ENCODE measurements around the gene C11orf97. TPM values are rescaled to one million over a fixed set of nuclear protein-coding genes. Genes with fewer than 3 reads are reported as not detected.
"Not testable (repeated sequence)": the region's sequence is repeated elsewhere in the genome, so short reads cannot be mapped to it uniquely, and the experiment has no call there.

The C11orf97 gene, protein sequence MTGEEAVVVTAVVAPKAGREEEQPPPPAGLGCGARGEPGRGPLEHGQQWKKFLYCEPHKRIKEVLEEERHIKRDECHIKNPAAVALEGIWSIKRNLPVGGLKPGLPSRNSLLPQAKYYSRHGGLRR
- total RNA-seq = not detected

DNA sequence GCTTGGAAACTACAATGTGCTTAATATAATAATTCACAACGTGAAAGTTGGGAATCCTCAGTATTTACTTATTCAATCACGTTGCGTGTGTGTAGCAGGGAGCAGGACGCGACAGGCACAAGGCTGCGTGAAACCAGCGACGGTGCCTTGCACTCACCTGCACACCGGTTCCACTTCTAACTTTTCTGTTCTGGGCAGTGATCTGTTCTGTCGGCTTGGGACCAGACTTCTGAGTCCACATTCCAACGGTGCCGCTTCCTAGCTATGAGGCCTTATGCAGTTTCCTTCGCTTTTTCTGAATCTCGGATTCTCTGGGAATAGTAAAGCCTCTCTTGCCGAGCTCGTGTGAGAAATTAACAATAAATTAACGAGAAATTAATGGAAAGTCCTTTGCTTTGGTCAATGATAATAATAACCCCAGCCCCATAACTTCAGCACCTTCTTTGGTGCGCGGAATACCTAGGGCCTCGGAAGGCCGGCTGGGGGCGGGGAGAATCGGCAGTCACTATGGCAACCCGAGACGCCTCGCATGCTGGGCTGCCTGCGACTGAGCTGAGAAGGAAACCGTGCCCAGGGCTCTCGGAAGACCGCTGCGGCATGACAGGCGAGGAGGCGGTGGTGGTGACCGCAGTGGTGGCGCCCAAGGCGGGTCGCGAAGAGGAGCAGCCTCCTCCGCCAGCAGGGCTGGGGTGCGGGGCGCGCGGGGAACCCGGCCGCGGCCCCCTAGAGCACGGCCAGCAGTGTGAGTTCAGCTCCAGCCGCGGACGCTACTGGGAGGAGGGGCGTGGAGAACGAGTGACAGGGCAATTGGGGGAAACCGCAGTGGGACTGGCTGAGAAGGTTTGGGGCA is at the start of gene C11orf97:
TSS of gene C11orf97 (plus strand) at position 530 of the 850 bp plus-strand sequence. CDS start at position 598, 68 bp downstream.
- no peak within 1 kb of the TSS for H3K27ac Mint-ChIP-seq
- peak within 1 kb of the TSS; percentile 72 for H3K4me3 Mint-ChIP-seq
- no peaks in the 10 kb centered on the region for H3K36me3 Mint-ChIP-seq
- H3K9me3 Mint-ChIP-seq = no peaks in the 10 kb centered on the region
- DNase-seq = peak; percentile 63
- peaks cover 11% of the 10 kb centered on the region for H3K4me1 Mint-ChIP-seq
- peaks cover 23% of the 10 kb centered on the region for H3K27me3 Mint-ChIP-seq

DNA sequence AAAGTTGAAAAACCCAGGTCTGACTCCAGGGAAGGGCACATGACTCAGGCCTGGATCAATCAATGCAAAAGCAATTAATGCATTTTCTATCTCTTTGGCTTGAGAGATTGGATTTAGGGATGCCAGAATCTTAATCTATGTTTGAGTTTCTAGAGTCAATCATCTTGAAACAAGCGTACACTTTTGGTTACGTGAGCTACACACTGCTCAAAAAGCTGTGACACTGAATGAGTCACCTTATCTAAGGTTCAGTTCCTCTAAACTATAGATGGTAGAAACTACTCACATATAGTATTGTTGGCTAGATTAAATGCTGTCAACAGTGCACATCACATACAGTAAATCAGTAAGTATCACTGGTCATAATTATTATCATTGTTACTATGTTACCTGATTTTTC is 42.8 kb upstream of the C11orf97 start:
- peaks cover 55% of the 10 kb centered on the region for H3K36me3 Mint-ChIP-seq
- H3K4me3 Mint-ChIP-seq = no peak overlapping the region
- H3K4me1 Mint-ChIP-seq = peaks cover 10% of the 10 kb centered on the region
- no peak for DNase-seq
- no peak overlapping the region for H3K27ac Mint-ChIP-seq
- no peaks in the 10 kb centered on the region for H3K27me3 Mint-ChIP-seq
- no peaks in the 10 kb centered on the region for H3K9me3 Mint-ChIP-seq

DNA sequence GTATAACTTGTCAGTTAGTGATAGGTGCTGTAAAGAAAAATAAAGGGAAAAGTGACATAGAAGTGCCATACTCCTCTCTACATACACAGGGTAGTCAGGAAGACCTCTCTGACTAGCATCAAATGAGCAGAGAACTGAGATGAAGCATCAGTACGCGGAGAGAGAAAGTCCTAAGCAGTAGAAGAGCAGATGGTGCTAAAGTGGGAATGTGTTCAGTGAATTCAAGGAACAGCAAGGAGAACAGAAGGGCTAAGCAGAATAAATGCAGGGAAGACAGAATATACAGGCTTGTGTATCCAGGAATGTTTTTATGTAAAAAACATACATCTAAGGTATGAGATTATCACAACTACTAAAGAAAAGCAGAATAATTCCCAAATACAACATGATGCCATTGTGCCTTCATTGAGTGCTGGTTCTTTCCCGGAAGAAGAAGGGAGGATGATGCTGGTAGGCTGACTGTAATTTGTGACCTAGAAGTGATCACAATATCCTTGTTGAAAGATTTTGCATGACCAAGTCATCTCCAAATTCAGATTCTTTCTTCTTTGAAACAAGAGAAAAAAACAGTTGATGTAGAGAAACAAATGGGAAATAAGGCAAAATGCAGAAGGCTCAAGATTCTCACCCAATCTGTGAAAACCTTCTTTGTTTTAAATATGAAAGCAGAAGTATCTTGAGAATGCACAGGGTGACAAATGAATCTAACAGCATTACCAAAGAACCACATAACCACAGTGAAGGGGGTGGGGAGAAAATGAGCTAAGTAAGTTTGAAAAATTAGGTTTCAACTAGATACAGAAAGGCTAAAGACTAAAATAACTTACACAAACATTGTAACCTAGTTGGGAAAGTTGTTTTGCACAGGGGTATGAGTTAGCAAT is 39.1 kb upstream of the C11orf97 start:
- Mint-ChIP-seq H3K4me3 (no peak overlapping the region), H3K27me3 (no peaks in the 10 kb centered on the region), H3K9me3 (no peaks in the 10 kb centered on the region), H3K36me3 (peaks cover 43% of the 10 kb centered on the region), H3K4me1 (peaks cover 16% of the 10 kb centered on the region), H3K27ac (peak overlapping the region; percentile 3)
- no peak for DNase-seq

DNA sequence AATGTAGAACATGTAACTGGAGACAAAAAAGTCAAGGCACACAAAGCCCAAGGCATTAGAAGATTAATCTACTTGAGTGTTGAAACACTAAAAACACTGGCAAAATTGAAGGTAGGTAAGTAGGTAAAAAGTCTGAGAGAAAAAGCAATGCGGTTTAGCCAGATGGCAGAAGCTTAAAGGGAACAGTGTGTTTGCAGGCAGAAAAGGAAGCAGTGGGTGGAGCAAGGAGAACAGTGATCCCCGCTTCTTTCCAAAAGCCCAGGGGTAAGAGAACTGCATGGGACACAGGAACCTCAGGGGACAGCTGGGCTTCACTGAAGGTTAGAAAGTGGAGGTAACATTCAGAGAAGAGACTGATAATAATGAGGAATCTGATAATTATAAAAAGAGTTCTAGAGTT is 34.6 kb upstream of the C11orf97 start:
- H3K27me3 Mint-ChIP-seq = no peaks in the 10 kb centered on the region
- H3K9me3 Mint-ChIP-seq = no peaks in the 10 kb centered on the region
- DNase-seq = no peak
- peaks cover 30% of the 10 kb centered on the region for H3K36me3 Mint-ChIP-seq
- H3K4me3 Mint-ChIP-seq = no peak overlapping the region
- H3K4me1 Mint-ChIP-seq = peaks cover 16% of the 10 kb centered on the region
- H3K27ac Mint-ChIP-seq = no peak overlapping the region

DNA sequence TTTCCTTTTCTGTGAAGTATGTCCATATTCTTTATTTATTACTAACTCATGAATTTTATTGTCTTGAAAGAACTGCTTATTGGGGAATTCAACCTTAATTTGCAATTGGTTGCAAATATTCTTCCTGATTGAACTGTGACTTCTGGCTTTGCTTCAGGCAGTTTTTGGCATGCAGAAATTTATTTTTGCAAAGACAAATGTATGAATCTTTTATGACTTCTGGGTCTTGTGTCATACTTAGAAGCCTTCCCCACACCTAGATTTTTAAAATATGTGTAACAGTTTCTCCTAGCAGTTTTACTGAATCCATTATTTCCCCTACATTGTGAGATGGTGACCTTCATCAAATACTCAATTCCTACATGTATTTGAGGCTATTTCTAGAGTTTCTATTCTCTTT is 30.9 kb upstream of the C11orf97 start:
- Mint-ChIP-seq H3K36me3 (peaks cover 31% of the 10 kb centered on the region), H3K27me3 (no peaks in the 10 kb centered on the region), H3K4me3 (no peak overlapping the region), H3K27ac (no peak overlapping the region), H3K9me3 (no peaks in the 10 kb centered on the region), H3K4me1 (peaks cover 6% of the 10 kb centered on the region)
- DNase-seq = no peak

DNA sequence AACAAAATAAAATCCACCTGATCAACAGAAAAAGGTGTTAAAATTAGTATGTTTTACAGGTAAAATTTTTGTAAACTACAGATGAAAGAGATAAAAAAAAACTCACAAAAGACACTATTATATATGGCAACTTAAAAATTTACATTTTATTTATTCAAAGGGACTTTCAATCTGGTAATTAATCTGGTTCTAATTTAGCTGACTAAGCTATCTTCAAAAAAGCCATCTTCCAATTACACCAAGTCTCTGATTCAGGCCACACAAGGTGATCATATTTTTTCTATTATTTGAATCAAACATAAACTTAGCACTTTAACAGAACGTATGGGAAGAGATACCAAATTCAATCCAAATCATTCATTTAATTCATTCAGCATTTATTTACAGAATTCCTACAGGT is 26.2 kb upstream of the C11orf97 start:
- Mint-ChIP-seq H3K9me3 (no peaks in the 10 kb centered on the region), H3K27ac (no peak overlapping the region), H3K4me3 (no peak overlapping the region), H3K27me3 (no peaks in the 10 kb centered on the region), H3K36me3 (peaks cover 40% of the 10 kb centered on the region), H3K4me1 (peaks cover 2% of the 10 kb centered on the region)
- no peak for DNase-seq

DNA sequence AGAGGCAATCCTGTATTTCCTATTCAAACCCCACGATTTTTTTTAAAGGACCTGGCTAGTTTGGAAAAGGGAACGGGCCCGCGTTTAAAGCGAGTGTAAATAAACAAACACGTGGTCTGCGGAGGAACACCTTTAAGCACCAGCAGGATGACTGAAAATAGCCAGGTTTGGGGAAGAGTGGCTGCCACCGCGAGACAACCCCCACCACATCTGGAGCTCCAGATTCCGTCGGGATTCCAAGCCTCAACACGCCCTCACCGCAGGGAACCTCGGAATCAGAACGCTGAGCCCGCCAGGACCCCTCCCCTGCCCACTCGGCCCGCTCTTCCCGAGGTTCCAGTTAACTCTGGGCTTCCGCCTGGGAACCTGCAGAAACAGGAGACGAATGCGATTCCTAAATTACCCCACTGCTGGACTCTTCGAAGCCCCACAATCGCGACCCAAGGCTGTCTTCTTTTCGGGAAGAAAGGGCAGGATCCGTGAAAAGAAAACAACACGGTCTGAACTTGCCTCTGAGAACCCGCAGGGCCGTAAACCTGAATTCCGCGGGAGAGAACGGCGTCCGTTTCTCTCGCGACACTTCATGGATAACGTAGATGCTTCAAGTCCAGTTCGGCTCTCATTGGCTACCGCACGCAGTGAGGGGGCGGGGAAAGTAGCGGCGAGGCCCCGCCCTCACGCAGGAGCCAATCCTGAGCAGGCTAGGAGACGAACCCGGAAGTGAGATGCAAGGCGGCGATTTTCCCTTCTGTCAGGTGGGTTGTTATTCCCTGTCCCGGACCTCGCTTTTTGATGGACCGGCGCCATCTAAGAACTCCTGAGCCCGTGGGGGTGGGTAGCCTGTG is 18.8 kb upstream of the C11orf97 start, which contains the start of the genes ANKRD49 and MRE11:
TSS of gene ANKRD49 (plus strand) at position 704 of the 845 bp plus-strand sequence. CDS start 2,710 bp downstream, outside the sequence.
TSS of gene MRE11 (minus strand) at position 564 of the 845 bp plus-strand sequence. CDS start 1,043 bp downstream, outside the sequence.
- Mint-ChIP-seq H3K4me1 (peaks cover 17% of the 10 kb centered on the region), H3K4me3 (peak within 1 kb of the TSS; percentile 91), H3K27ac (peak within 1 kb of the TSS; percentile 93), H3K27me3 (no peaks in the 10 kb centered on the region), H3K9me3 (no peaks in the 10 kb centered on the region), H3K36me3 (peaks cover 12% of the 10 kb centered on the region)
- DNase-seq = peak; percentile 97

DNA sequence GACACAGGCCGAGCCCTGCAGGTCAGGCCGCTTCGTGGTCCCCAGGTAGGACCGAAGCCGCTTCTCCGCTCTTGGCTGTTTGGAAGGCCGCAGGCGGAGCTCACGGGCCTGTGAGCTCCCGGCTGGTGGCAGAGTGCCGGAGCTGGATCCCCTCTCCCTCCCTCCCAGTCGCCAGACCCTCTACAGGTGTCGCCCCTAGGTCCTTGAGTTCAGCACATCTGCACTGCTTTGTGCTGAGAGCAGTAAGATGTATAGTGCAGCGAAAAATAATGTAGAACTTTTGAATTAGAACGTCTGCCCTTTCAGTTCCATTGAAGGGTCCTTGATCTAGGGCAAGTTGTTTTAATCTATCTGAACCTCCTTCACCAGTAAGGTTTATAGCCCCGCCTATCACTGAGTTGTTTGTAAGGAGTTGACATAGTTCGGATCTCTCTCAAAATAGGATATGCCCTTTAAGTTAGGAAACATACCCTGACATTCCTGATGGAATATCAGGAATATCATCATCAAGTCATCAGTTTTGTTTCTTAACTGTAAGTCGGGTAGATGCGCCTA is 18.1 kb upstream of the C11orf97 start:
- Mint-ChIP-seq H3K4me1 (peaks cover 20% of the 10 kb centered on the region), H3K4me3 (peak overlapping the region; percentile 91), H3K27me3 (no peaks in the 10 kb centered on the region), H3K9me3 (no peaks in the 10 kb centered on the region), H3K36me3 (peaks cover 9% of the 10 kb centered on the region), H3K27ac (peak overlapping the region; percentile 93)
- DNase-seq = no peak

DNA sequence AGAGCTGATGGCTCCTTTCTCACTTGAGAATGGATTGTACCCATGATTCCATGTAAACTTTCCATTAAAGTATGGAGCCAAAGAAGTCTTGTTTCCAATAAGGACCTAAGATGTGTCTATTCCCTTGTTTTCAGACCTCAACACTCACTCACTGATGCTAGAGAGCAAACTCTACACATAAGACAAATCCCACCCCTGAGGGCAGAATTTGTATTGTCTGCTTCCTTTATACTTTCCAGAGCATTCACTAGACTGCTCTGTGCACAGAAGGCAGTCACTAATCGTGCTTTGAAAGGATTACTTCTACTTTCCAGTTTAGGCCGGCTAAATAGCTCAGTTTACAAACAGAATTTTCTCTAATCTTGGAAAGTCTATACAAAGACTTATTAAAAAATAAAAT is 12.1 kb upstream of the C11orf97 start:
- Mint-ChIP-seq H3K4me1 (peaks cover 15% of the 10 kb centered on the region), H3K27ac (no peak overlapping the region)

DNA sequence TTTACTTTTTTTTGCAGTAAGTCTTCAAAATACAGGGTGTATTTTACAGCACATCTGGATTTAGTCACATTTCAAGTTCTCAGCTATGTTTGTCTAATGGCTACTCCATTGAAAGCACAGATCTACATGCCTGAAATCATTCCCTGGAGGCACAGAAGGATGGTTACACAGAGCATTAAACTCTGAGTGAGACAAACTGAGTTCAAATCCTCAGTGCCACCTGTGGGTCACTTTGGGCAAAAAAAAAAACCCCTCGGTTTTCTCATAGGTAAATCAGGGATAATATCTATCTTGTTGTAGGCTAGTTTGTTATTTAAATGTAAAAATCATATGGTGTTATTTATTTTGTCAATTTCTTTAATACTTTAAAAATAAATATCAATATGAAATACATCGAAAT is 10.7 kb upstream of the C11orf97 start:
- no peaks in the 10 kb centered on the region for H3K27me3 Mint-ChIP-seq
- no peak overlapping the region for H3K27ac Mint-ChIP-seq
- no peaks in the 10 kb centered on the region for H3K9me3 Mint-ChIP-seq
- no peak for DNase-seq
- peaks cover 9% of the 10 kb centered on the region for H3K4me1 Mint-ChIP-seq
- H3K36me3 Mint-ChIP-seq = no peaks in the 10 kb centered on the region
- H3K4me3 Mint-ChIP-seq = no peak overlapping the region

More for the DNA sequence above, 12.1 kb upstream of the C11orf97 start:
- Mint-ChIP-seq H3K9me3 (no peaks in the 10 kb centered on the region), H3K4me3 (no peak overlapping the region), H3K36me3 (no peaks in the 10 kb centered on the region), H3K27me3 (no peaks in the 10 kb centered on the region)
- no peak for DNase-seq

DNA sequence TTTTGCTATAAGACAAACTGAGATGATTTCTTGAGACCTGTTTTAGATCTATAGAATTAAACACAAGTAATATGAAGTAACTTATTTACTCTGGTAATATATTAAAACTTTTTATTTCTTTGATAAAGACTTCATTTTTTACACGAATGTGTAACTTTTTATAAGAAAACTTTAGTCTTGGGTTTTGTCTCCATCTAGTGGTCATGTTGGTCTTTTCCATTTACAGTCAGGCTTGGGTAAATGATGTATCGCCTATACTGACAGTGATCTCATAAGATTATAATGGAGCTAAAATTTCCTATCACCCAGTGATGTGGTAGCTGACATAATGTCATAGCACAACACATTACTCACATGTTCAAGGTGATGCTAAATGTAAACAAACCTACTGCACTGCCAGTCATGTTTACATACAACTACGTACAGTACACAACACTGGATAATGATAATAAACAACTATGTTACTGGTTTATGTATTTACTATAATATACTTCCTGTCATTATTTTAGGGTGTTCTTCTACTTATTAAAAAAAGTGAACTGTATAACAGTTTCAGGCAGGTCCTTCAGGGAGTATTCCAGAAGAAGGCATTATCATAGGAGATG is 7.5 kb upstream of the C11orf97 start:
- Mint-ChIP-seq H3K36me3 (no peaks in the 10 kb centered on the region), H3K9me3 (no peaks in the 10 kb centered on the region), H3K27ac (no peak overlapping the region), H3K4me3 (no peak overlapping the region), H3K4me1 (peaks cover 4% of the 10 kb centered on the region), H3K27me3 (no peaks in the 10 kb centered on the region)
- no peak for DNase-seq

DNA sequence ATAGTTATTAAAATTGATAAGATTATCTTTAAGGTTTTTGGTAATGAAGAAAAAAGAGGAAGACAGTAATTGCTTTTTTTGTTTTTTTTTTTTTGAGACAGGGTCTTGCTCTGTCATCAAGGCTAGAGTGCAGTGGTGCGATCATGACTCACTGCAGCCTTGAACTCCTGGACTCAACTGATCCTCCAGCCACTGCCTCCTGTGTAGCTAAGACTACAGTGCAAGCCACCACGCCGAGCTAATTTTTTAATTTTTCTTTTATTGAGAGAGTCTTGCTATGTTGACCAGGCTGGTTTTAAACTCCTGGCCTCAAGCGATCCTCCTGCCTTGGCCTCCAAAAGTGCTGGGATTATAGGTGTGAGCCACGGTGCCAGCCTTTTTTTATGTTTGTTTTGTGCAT is 5.7 kb upstream of the C11orf97 start:
- H3K4me1 Mint-ChIP-seq, H3K27ac Mint-ChIP-seq, H3K9me3 Mint-ChIP-seq, H3K36me3 Mint-ChIP-seq, H3K4me3 Mint-ChIP-seq, DNase-seq, H3K27me3 Mint-ChIP-seq: not testable (repeated sequence)

DNA sequence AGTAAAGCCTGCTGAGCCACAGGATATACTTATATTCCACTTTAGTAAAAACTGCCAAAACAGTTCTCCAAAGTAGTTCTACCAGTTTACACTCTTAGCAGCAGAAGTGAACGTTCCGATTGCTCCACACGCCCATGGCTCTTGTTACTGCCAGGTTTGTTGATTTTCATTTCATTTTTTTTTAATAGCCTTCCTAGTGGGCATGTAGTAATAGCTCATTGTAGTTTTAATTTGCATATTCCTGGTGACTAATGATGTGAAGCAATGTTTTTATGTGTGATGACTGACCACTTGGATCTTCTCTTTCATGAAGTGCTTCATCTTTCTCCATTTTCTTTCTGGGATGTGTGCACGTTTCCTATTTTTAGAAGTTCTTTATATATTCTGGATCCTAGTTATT is 4.8 kb upstream of the C11orf97 start:
- Mint-ChIP-seq H3K4me1 (peaks cover 6% of the 10 kb centered on the region), H3K4me3 (no peak overlapping the region)

DNA sequence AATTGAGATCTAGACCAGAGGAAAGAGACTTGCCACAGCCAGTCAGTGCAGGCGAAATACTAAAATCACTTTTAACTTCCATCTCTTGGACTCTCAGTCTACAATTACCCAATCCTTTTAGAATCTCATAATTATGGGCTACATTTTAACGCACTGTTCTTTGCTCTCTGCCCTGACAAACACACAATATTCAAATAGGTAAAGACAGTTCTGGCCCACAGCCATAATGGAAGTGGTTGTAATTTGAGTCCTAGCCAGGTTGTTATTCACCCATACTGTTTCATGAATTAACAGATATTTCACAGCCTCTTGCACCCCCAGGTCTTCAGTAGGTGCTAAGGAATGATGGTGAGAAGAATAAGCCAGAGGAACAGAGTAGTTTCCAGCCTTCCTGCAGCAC is 830 bp downstream of the C11orf97 start:
- peaks cover 11% of the 10 kb centered on the region for H3K4me1 Mint-ChIP-seq
- H3K27ac Mint-ChIP-seq = no peak overlapping the region
- peaks cover 23% of the 10 kb centered on the region for H3K27me3 Mint-ChIP-seq
- DNase-seq = no peak
- no peaks in the 10 kb centered on the region for H3K9me3 Mint-ChIP-seq
- H3K4me3 Mint-ChIP-seq = no peak overlapping the region
- no peaks in the 10 kb centered on the region for H3K36me3 Mint-ChIP-seq

More for the DNA sequence above, 4.8 kb upstream of the C11orf97 start:
- Mint-ChIP-seq H3K36me3 (no peaks in the 10 kb centered on the region), H3K9me3 (no peaks in the 10 kb centered on the region), H3K27ac (no peak overlapping the region), H3K27me3 (peaks cover 14% of the 10 kb centered on the region)
- no peak for DNase-seq
